HFF-Myc (cell line): Measurements from ENCODE around the gene ZXDC.

Source experiments
- DNase-seq: peaks from one replicate; pipeline ENCODE4 v3.0.0-alpha.2; 2011; ENCODE audit warnings: low read depth; ENCODE audit errors: extremely low read depth
- H3K4me3 ChIP-seq: replicated peaks from 2 replicates; pipeline ENCODE4 v1.5.1; 2011; ENCODE audit warnings: low read depth, mild to moderate bottlenecking, control low read depth, low read length
- TF ChIP-seq, protein P1 (sequence below): IDR thresholded peaks from 2 replicates; pipeline ENCODE4 v1.5.1; 2012; ENCODE audit warnings: mild to moderate bottlenecking, low read depth, low read length, control low read depth; ENCODE audit errors: missing control alignments

The ZXDC gene

DNA sequence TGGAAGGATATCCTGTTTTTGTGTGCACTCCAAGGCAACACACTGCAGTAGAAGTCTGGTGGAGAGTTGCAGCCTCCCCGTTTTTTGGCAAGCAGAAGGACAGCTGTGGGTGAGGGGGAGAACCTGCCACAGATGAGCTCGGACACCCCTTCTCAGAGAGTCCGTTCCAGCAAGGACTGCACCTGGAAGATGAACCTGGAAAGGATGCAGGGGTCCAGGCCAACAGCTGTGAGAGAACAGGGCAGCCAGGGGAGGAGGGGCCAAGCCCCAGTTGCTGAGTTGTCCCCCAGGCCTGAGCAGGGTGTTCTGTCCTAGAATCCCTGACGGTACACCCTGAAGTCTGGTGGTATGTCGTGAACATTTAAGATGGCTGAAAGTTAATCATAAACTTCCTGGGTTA lies 30.2 kb downstream of the ZXDC start:
- no peak overlapping the region for H3K4me3 ChIP-seq
- no peak for DNase-seq
- TF ChIP-seq, protein P1, sequence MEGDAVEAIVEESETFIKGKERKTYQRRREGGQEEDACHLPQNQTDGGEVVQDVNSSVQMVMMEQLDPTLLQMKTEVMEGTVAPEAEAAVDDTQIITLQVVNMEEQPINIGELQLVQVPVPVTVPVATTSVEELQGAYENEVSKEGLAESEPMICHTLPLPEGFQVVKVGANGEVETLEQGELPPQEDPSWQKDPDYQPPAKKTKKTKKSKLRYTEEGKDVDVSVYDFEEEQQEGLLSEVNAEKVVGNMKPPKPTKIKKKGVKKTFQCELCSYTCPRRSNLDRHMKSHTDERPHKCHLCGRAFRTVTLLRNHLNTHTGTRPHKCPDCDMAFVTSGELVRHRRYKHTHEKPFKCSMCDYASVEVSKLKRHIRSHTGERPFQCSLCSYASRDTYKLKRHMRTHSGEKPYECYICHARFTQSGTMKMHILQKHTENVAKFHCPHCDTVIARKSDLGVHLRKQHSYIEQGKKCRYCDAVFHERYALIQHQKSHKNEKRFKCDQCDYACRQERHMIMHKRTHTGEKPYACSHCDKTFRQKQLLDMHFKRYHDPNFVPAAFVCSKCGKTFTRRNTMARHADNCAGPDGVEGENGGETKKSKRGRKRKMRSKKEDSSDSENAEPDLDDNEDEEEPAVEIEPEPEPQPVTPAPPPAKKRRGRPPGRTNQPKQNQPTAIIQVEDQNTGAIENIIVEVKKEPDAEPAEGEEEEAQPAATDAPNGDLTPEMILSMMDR, result no peak

DNA sequence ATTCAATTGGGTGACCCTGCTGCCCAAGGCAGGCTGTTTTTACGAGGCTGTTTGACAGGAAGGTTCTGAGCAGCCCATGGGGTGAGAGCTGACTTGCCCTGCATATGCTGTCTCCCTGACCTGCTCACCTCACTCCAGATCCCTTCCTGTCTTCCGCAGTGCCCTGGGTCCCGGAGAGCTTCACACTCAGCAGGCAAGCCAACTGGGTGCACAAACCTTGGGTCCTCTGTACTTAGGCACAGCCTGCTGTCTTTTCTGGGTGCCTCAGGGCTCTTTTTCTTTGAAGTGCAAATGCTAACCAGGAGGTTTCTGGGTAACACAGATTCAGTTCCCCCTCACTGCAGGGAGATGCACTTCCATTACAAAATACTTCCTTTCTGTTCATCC lies 32.8 kb downstream of the ZXDC start:
- no peak overlapping the region for H3K4me3 ChIP-seq
- TF ChIP-seq, protein P1, result no peak
- no peak for DNase-seq

DNA sequence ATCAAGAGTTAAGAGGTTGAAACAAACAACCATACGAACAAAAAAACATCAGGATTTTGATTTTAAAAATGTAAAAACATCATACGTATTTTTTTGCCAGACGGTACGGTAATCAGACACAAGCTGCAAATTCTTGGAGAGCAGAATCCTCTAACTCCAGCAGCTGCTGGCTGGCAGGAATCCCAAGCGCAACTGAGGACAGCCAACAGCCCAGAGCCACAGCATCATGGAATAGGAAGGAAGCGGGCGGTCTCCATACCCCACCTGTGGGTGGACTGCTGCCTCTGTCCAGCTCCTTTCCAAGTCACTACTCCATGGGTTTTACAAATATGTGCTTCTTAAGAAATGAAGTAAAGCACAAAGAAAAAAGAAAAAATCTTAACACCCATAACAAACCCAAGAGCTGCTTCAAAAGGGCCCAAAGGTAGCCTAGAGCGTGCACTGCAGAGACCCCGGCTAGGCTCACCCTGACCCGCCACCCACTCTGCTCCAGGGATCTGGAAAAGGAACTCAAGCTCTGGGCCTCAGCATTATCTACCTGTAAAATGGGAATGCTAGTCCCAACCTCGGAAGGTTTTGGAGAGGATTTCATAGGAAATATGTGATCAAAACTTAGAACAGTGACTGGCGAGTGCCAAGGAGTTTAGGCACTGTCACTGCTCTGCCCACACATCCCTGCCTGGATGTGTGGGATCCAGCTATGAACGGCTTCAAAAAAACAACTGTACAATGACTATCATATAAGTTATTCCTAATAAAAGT lies 33.4 kb downstream of the ZXDC start:
- no peak for DNase-seq
- no peak overlapping the region for H3K4me3 ChIP-seq
- TF ChIP-seq, protein P1, result no peak

DNA sequence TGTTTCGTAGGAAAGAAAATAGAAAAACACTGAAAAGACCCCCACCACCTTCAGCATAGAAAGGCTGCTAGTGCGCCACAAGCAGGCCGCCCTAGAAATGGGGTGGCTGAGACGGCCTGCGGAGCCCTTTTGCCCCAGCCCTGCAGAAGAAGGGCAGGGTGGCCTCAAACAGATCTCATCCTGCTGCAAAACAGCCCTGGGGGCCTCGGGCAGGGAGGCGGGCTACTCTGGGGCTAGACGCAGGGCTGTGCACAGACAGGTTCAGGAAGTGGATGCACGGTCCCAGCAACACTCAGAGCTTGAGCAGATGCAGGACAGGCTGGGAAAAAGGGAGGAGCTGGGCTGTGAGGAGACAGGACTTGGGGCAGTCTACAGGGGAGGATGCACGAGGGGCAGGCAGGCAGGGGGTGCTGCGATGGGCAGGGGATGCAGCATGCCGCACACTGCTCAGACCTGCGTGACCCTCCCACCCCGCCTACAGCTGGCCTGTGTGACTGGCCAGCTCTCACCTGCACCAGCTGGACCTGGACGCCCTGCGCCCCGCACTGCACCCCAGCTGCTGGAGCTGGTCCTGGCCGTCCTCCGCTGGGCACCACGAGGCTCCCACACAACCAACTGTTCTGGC lies 34.3 kb downstream of the ZXDC start:
- TF ChIP-seq, protein P1, result no peak
- H3K4me3 ChIP-seq, result no peak overlapping the region
- DNase-seq, result no peak

DNA sequence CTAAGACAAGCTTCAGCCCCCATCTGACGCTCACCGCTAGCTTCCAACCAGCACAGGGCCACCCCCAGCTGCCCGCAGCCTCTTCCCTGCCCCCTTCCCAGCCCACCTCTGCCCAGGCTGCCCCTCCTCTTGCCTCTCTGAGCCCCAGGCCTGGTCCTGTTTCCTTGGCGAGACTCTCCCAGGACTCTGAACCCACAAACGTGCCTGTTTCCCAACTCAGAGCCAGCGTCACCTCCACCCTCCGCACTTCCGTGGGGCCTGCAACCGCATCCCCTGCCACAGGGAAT lies 35.0 kb downstream of the ZXDC start:
- TF ChIP-seq, protein P1, result no peak
- H3K4me3 ChIP-seq, result no peak overlapping the region
- no peak for DNase-seq

DNA sequence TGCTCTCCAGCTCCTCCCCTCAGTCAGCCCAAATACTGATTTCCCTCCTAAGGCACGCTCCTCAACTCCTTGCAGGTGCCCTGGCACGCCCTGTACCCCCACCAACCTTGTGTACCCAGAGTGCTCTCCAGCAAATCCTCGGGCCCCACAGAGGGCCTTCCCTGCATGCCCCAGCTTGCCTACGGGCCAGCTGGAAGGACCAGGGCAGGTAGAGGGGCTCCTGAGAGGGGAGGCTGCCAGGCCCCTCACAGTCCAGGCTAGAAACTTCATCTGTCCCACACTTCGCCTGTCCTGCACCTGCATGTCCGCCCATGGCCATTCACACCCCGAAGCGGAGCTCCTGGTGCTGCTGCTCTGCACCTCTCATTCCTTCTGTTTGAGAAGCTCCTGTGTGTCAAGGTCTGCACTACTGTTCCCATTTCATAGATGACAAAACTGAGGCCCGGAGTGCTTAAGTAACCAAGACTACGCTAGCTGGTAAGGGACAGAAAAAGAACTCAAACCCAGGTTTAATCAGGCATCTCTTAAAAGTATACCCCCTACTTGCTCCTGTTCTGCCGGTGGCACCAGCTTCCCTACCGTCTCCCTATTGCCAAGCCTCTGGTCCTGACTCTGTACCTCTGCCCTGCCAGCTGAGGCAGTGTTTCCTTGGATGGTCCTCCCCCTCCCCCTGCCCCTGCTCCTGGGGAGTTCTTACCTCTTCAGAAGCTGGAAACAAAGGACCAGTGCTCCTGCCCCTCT lies 35.6 kb downstream of the ZXDC start:
- TF ChIP-seq, protein P1, result no peak
- DNase-seq, result no peak
- no peak overlapping the region for H3K4me3 ChIP-seq
